ENCODE measurements around the gene CYFIP1. TPM values are rescaled to one million over a fixed set of nuclear protein-coding genes. Genes with fewer than 3 reads are reported as not detected.
A peak's percentile ranks its signal among the peaks of the same experiment; 100 is the strongest.
"Not testable (repeated sequence)": the region's sequence is repeated elsewhere in the genome, so short reads cannot be mapped to it uniquely, and the experiment has no call there.

The CYFIP1 gene
- total RNA-seq = 10 to 100 TPM; 88.0 to 92.5 (median 90.1) TPM

GRCh38 chr15:22980189-22981050 lies at the start of gene CYFIP1:
Gene CYFIP1 (minus strand): TSS chr15:22980368. CDS start chr15:22947285, 33,083 bp downstream.
- peak within 1 kb of the TSS; percentile 86 to 97 (median 94) for H3K27ac ChIP-seq
- no peaks in the 10 kb centered on the region for H3K36me3 ChIP-seq
- no peaks in the 10 kb centered on the region for H3K27me3 ChIP-seq
- intact Hi-C loops (cut with DNase I) = no loop called here
- TF ChIP-seq POLR2A (IDR thresholded peaks at IDR 0.05) (peak in 1 of 4 donors; percentile 48), CTCF (IDR thresholded peaks at IDR 0.05) (no peak)
- no peaks in the 10 kb centered on the region for H3K9me3 ChIP-seq
- WGBS, 2 donors = 3 to 13% methylated on average over 3 to 6 of the region's 93 CpGs
- peak within 1 kb of the TSS; percentile 73 to 95 (median 88) for H3K4me3 ChIP-seq
- no peak for DNase-seq
- peaks cover 4 to 39% (median 6%) of the 10 kb centered on the region in 3 donors for H3K4me1 ChIP-seq

- 63 to 80% methylated on average over 1 of the region's 1 CpG for WGBS, 2 donors
- peaks cover 7 to 100% (median 54%) of the 10 kb centered on the region in 3 donors for H3K36me3 ChIP-seq
- TF ChIP-seq CTCF (IDR thresholded peaks at IDR 0.05) (no peak), POLR2A (IDR thresholded peaks at IDR 0.05) (no peak)
Observed at GRCh38 chr15:23026218-23026617, 46.0 kb upstream of the CYFIP1 start.

GRCh38 chr15:23022156-23022555 lies 42.0 kb upstream of the CYFIP1 start:
- Histone ChIP-seq H3K4me1 (no peaks in the 10 kb centered on the region), H3K27me3 (no peaks in the 10 kb centered on the region), H3K36me3 (peaks cover 0 to 100% (median 25%) of the 10 kb centered on the region in 3 donors), H3K4me3 (no peak overlapping the region), H3K27ac (no peak overlapping the region), H3K9me3 (no peaks in the 10 kb centered on the region)
- 86 to 95% methylated on average over 2 of the region's 2 CpGs for WGBS, 2 donors
- intact Hi-C loops (cut with DNase I) = no loop called here
- TF ChIP-seq CTCF (IDR thresholded peaks at IDR 0.05) (no peak), POLR2A (IDR thresholded peaks at IDR 0.05) (no peak)
- no peak for DNase-seq

More at GRCh38 chr15:23026218-23026617, 46.0 kb upstream of the CYFIP1 start:
- intact Hi-C loops (cut with DNase I) = no loop called here
- H3K4me1 ChIP-seq = no peaks in the 10 kb centered on the region
- no peaks in the 10 kb centered on the region for H3K9me3 ChIP-seq
- H3K27me3 ChIP-seq = no peaks in the 10 kb centered on the region
- DNase-seq = no peak
- H3K4me3 ChIP-seq = no peak overlapping the region
- no peak overlapping the region for H3K27ac ChIP-seq

GRCh38 chr15:23014394-23015000 lies 34.3 kb upstream of the CYFIP1 start:
- WGBS, 2 donors = 93% methylated on average over 3 of the region's 3 CpGs; no CpG with 5 or more reads in 1 of the 2 donors
- Histone ChIP-seq H3K4me3 (no peak overlapping the region), H3K27me3 (no peaks in the 10 kb centered on the region), H3K9me3 (no peaks in the 10 kb centered on the region), H3K36me3 (peaks cover 0 to 100% (median 8%) of the 10 kb centered on the region in 3 donors), H3K4me1 (no peaks in the 10 kb centered on the region), H3K27ac (no peak overlapping the region)
- DNase-seq = no peak
- intact Hi-C loops (cut with DNase I) = no loop called here
- no peak for TF ChIP-seq CTCF (IDR thresholded peaks at IDR 0.05)
- no peak for TF ChIP-seq POLR2A (IDR thresholded peaks at IDR 0.05)

- Histone ChIP-seq H3K27me3 (no peaks in the 10 kb centered on the region), H3K9me3 (no peaks in the 10 kb centered on the region), H3K4me3 (no peak overlapping the region), H3K27ac (no peak overlapping the region), H3K36me3 (peaks cover 0 to 100% (median 8%) of the 10 kb centered on the region in 3 donors), H3K4me1 (no peaks in the 10 kb centered on the region)
- WGBS, 2 donors = 85 to 94% methylated on average over 3 of the region's 5 CpGs
- intact Hi-C loops (cut with DNase I) = no loop called here
- no peak for DNase-seq
- TF ChIP-seq CTCF (IDR thresholded peaks at IDR 0.05) (no peak), POLR2A (IDR thresholded peaks at IDR 0.05) (no peak)
Observed at GRCh38 chr15:23013681-23014080, 33.5 kb upstream of the CYFIP1 start.

GRCh38 chr15:23012616-23013015 lies 32.4 kb upstream of the CYFIP1 start:
- H3K4me1 ChIP-seq; H3K27me3 ChIP-seq; H3K4me3 ChIP-seq; H3K9me3 ChIP-seq; H3K27ac ChIP-seq; intact Hi-C loops (cut with DNase I); DNase-seq: not testable (repeated sequence)
- 96 to 97% methylated on average over 8 to 9 of the region's 9 CpGs for WGBS, 2 donors
- peaks cover 0 to 100% (median 12%) of the 10 kb centered on the region in 3 donors for H3K36me3 ChIP-seq
